ENCODE results near the gene CDC7.

DNA sequence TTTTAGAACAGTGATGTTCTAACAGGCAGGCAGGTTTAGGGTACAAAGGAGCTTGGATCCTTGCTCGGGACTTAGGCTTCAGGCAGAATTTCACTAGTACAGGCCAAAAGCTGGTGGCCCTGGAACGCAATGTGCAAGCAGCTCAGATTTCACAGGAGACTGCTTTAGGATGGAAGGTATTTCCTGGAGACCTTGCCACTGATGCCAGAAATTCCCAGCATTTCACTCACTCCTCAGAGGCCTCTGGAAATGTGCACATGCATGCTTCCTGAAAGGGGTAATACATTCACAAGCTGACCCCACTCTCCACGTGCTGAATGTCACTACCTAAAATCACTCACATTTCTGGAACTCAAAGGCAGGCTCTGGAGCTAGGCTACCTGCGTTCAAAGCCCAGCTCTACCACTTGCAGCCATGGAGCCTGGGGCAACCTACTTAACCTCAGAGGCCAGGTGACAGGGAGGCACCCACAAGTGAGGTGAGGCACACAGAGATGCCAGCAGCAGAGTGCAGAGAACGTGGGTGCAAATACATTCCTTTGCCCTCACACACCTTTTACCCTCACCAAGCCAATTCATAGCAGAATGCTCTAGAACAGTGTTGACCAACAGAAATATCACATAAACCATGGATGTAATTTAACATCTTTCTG lies 56.5 kb downstream of the CDC7 start:
- TF ChIP-seq FOXS1 (CRISPR knock-in tag; IDR thresholded peaks at IDR 0.05) (no peak), RAD21 (conservative IDR thresholded peaks at IDR 0.05 in 1 of 2, IDR thresholded peaks at IDR 0.05 in 1 of 2) (no peak), EP300 (IDR thresholded peaks at IDR 0.05) (no peak), CBX2 (IDR thresholded peaks at IDR 0.05; ENCODE audit: borderline replicate concordance, low read depth) (no peak), POLR2A (IDR thresholded peaks at IDR 0.05; ENCODE audit: low read length) (no peak), USF2 (IDR thresholded peaks at IDR 0.05) (no peak), MAFK (IDR thresholded peaks at IDR 0.05; ENCODE audit: partially characterized antibody) (no peak)
- TF ChIP-seq, protein P1, sequence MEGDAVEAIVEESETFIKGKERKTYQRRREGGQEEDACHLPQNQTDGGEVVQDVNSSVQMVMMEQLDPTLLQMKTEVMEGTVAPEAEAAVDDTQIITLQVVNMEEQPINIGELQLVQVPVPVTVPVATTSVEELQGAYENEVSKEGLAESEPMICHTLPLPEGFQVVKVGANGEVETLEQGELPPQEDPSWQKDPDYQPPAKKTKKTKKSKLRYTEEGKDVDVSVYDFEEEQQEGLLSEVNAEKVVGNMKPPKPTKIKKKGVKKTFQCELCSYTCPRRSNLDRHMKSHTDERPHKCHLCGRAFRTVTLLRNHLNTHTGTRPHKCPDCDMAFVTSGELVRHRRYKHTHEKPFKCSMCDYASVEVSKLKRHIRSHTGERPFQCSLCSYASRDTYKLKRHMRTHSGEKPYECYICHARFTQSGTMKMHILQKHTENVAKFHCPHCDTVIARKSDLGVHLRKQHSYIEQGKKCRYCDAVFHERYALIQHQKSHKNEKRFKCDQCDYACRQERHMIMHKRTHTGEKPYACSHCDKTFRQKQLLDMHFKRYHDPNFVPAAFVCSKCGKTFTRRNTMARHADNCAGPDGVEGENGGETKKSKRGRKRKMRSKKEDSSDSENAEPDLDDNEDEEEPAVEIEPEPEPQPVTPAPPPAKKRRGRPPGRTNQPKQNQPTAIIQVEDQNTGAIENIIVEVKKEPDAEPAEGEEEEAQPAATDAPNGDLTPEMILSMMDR (IDR thresholded peaks at IDR 0.05), result no peak
- TF ChIP-seq, protein P2, sequence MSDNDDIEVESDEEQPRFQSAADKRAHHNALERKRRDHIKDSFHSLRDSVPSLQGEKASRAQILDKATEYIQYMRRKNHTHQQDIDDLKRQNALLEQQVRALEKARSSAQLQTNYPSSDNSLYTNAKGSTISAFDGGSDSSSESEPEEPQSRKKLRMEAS (IDR thresholded peaks at IDR 0.05), result no peak
- TF ChIP-seq, protein P3, sequence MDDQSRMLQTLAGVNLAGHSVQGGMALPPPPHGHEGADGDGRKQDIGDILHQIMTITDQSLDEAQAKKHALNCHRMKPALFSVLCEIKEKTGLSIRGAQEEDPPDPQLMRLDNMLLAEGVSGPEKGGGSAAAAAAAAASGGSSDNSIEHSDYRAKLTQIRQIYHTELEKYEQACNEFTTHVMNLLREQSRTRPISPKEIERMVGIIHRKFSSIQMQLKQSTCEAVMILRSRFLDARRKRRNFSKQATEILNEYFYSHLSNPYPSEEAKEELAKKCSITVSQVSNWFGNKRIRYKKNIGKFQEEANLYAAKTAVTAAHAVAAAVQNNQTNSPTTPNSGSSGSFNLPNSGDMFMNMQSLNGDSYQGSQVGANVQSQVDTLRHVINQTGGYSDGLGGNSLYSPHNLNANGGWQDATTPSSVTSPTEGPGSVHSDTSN (IDR thresholded peaks at IDR 0.05), result no peak

Data from A549 (cell line).